GM06990 (cell line): ENCODE data around the gene FAM234A.

Experiments used
- DNase-seq: peaks from one replicate; pipeline ENCODE4 v3.0.0-alpha.2; 2011; ENCODE audit not compliant: insufficient read length; ENCODE audit errors: extremely low read depth
- H3K27me3 ChIP-seq: replicated peaks from 2 replicates; pipeline ENCODE4 v1.6.0; 2011; ENCODE audit warnings: low read length; ENCODE audit not compliant: control insufficient read depth, insufficient read depth
- H3K36me3 ChIP-seq: 2 replicates; pipeline ENCODE4 v1.5.1; 2011; ENCODE audit warnings: low read length; ENCODE audit not compliant: control insufficient read depth, insufficient read depth
- H3K4me3 ChIP-seq: replicated peaks from 2 replicates; pipeline ENCODE4 v1.5.1; 2011; ENCODE audit warnings: low read depth, mild to moderate bottlenecking, control low read depth, low read length
- CTCF ChIP-seq: IDR thresholded peaks from 2 replicates; pipeline ENCODE4 v1.5.1; 2011; ENCODE audit warnings: low read length, control low read depth, mild to moderate bottlenecking, inconsistent platforms; ENCODE audit not compliant: insufficient read depth, poor library complexity, severe bottlenecking

FAM234A gene

GRCh38 chr16:189604-190186, 44.9 kb upstream of the FAM234A start:
- no peak overlapping the region for H3K4me3 ChIP-seq
- TF ChIP-seq CTCF = no peak
- DNase-seq = no peak
- H3K36me3 ChIP-seq = peaks cover 36% of the 10 kb centered on the region
- no peaks in the 10 kb centered on the region for H3K27me3 ChIP-seq

GRCh38 chr16:191831-192230, 42.8 kb upstream of the FAM234A start:
- no peak for TF ChIP-seq CTCF
- H3K27me3 ChIP-seq = no peaks in the 10 kb centered on the region
- peaks cover 42% of the 10 kb centered on the region for H3K36me3 ChIP-seq
- DNase-seq = no peak
- H3K4me3 ChIP-seq = no peak overlapping the region

- H3K27me3 ChIP-seq = no peaks in the 10 kb centered on the region
- H3K36me3 ChIP-seq = peaks cover 39% of the 10 kb centered on the region
- no peak overlapping the region for H3K4me3 ChIP-seq
- no peak for DNase-seq
- no peak for TF ChIP-seq CTCF
Observed at GRCh38 chr16:192686-193085, 41.9 kb upstream of the FAM234A start.

GRCh38 chr16:193441-193840, 41.2 kb upstream of the FAM234A start:
- H3K36me3 ChIP-seq = peaks cover 39% of the 10 kb centered on the region
- no peak for TF ChIP-seq CTCF
- no peak for DNase-seq
- H3K4me3 ChIP-seq = no peak overlapping the region
- H3K27me3 ChIP-seq = no peaks in the 10 kb centered on the region

GRCh38 chr16:194516-194915, 40.1 kb upstream of the FAM234A start:
- Histone ChIP-seq H3K4me3 (no peak overlapping the region), H3K36me3 (peaks cover 32% of the 10 kb centered on the region), H3K27me3 (no peaks in the 10 kb centered on the region)
- TF ChIP-seq CTCF = no peak
- no peak for DNase-seq

GRCh38 chr16:200388-200787, 34.2 kb upstream of the FAM234A start:
- Histone ChIP-seq H3K27me3 (no peaks in the 10 kb centered on the region), H3K4me3 (no peak overlapping the region), H3K36me3 (peaks cover 22% of the 10 kb centered on the region)
- TF ChIP-seq CTCF = no peak
- no peak for DNase-seq
